ENCODE measurements around the gene GORAB.

DNA sequence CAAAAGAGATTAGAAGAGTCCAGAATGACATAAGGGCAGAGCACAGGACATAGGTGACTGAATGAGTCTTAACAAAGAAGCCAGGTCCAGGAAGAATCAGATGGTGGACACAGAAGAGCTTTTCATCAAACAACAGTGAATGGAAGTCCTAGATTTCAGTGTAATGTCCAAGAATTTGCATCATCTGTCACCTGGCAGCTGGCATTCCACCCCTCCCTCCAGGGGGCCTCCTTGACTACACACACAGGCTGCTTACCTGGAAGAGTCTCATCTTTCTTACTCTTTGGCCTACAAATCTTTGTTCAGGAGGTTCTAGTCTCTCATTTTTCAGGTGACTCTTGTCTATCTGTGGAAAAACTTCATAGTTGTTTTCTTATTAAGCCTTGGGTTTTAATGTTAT, 36.2 kb downstream of the GORAB start:
- TF ChIP-seq, protein P1, sequence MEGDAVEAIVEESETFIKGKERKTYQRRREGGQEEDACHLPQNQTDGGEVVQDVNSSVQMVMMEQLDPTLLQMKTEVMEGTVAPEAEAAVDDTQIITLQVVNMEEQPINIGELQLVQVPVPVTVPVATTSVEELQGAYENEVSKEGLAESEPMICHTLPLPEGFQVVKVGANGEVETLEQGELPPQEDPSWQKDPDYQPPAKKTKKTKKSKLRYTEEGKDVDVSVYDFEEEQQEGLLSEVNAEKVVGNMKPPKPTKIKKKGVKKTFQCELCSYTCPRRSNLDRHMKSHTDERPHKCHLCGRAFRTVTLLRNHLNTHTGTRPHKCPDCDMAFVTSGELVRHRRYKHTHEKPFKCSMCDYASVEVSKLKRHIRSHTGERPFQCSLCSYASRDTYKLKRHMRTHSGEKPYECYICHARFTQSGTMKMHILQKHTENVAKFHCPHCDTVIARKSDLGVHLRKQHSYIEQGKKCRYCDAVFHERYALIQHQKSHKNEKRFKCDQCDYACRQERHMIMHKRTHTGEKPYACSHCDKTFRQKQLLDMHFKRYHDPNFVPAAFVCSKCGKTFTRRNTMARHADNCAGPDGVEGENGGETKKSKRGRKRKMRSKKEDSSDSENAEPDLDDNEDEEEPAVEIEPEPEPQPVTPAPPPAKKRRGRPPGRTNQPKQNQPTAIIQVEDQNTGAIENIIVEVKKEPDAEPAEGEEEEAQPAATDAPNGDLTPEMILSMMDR (IDR thresholded peaks at IDR 0.05), result no peak
- TF ChIP-seq POLR2A (IDR thresholded peaks at IDR 0.05), result no peak
